Stimulated activated CD4-positive, alpha-beta T cell treated with anti-CD3 and anti-CD28 coated beads, Interleukin-15, amount 100 ng/mL, for 48 hours (primary cell): ENCODE results near the gene PDLIM5.
"Not testable (repeated sequence)": the region's sequence is repeated elsewhere in the genome, so short reads cannot be mapped to it uniquely, and the experiment has no call there.

ENCODE experiments used
- DNase-seq, 2 donors: peaks; one replicate each; pipeline ENCODE4 v3.0.0-alpha.2; 2020; ENCODE audit warnings: low read depth in 2 of 2

Gene PDLIM5

GRCh38 chr4:94462572-94462971 lies 10.8 kb downstream of the PDLIM5 start:
- DNase-seq, result no peak

- DNase-seq, result no peak
These were observed 12.0 kb downstream of the PDLIM5 start for GRCh38 chr4:94463771-94464170.

- DNase-seq, result no peak
These were observed 14.6 kb downstream of the PDLIM5 start for GRCh38 chr4:94466371-94466770.

DNA sequence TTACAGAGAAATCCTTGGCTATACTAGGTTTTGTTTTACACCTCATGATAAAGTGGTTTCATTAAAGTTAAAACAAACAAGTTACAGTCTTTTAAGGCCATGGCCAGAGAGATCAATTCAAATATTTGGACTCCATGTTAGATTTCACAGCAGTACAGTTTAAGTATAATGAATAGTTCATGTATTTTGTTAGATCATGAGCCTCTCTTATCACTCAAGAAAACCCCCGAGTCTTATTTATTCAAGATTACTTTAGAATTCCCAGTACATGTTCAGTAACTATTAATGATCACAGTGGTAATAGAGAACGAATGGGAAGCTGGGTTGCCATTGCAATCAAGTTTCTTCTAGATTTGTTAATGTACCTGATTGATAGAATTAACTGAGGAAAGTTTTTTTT lies 15.2 kb downstream of the PDLIM5 start:
- DNase-seq, result no peak

DNA sequence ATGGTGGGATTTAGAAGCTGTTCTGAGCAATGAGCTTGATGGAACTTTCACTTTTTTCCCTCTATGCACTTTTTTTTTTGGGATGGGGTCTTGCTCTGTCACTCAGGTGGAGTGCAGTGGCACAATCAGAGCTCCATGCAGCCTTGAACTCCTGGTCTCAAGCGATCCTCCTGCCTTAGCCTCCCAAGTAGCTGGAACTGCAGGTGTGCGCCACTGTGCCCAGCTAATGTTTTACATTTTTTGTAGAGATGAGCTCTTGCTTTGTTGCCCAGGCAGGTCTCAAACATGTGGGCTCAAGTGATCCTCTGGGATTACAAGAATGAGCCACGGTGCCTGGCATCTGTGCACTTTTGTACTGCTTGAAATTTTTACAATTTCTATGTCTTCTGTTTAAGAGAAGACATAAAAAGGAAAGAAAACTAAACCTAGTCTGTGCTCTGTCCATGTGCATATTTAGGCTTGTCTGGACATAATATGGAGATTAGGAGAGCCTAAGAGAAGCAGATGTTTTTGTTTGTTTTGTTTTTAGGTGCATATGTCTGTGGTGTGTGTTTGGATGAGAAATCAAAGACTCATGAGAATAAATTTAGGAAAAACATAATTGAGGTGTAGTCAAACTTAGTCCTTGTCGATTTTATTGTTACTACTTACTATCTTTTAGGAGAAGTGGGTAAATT lies 16.5 kb downstream of the PDLIM5 start:
- no peak for DNase-seq

GRCh38 chr4:94469221-94469784 lies 17.6 kb downstream of the PDLIM5 start:
- no peak for DNase-seq

DNA sequence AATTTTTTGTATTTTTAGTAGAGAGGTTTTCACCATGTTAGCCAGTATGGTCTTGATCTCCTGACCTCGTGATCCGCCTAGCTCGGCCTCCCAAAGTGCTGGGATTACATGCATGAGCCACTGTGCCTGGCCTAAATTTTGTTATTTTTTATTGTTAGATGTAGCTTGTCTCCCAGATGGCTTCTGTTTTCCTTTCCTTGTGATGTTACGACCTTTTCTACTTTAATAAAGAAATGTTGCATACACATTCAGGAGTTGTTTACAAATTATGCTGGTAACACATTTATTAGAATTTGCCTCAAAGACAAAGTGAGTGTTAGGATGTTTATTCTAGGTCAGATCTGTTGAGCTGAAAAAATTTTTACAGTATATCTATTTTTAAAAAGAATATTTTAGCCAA lies 18.4 kb downstream of the PDLIM5 start:
- DNase-seq, result no peak

GRCh38 chr4:94470782-94471181 lies 19.0 kb downstream of the PDLIM5 start:
- not testable (repeated sequence) for DNase-seq

- no peak for DNase-seq
These were observed 20.5 kb downstream of the PDLIM5 start for GRCh38 chr4:94472056-94472826.

DNA sequence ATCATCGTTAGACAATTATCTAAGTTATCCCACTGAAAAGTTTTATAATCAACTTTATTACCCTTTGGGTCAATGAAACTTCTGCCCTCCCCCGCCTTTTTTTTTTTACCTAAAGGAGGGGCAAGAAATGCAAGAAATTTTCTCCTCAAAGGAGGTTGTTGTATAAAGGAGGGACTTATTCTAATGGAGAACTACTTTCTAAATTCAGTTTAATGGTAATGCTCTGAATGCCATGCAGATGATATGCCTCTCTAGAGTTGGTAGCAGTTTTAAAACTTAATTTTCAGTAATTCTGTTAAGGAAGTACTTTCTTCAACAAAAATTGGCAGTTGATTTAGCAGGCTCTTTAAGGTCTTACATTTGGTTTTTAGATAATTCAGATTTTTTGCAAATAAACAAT lies 23.3 kb downstream of the PDLIM5 start:
- no peak for DNase-seq

GRCh38 chr4:94475794-94476193 lies 24.1 kb downstream of the PDLIM5 start:
- no peak for DNase-seq

DNA sequence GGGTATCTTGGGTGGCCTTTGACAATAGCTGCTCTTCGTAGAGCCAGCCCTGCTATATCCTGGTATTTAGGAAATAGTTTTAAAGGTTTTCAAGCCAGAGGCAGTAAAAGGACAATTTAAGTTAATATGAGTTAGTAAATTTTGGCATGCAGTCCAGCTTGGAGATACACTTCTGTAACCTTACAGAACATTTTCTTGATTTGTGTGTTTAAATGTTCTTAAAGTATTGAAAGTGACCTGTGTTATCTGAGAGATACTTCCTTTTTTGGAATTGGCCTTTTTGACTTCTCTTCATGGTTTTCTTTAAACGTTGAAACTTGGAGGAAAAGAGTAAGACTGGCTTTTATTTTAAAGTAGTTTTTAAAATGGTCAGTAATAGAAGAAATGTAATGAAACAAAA lies 25.5 kb downstream of the PDLIM5 start:
- DNase-seq, result no peak

- DNase-seq, result not testable (repeated sequence)
These were observed 27.1 kb downstream of the PDLIM5 start for GRCh38 chr4:94478805-94479204.

DNA sequence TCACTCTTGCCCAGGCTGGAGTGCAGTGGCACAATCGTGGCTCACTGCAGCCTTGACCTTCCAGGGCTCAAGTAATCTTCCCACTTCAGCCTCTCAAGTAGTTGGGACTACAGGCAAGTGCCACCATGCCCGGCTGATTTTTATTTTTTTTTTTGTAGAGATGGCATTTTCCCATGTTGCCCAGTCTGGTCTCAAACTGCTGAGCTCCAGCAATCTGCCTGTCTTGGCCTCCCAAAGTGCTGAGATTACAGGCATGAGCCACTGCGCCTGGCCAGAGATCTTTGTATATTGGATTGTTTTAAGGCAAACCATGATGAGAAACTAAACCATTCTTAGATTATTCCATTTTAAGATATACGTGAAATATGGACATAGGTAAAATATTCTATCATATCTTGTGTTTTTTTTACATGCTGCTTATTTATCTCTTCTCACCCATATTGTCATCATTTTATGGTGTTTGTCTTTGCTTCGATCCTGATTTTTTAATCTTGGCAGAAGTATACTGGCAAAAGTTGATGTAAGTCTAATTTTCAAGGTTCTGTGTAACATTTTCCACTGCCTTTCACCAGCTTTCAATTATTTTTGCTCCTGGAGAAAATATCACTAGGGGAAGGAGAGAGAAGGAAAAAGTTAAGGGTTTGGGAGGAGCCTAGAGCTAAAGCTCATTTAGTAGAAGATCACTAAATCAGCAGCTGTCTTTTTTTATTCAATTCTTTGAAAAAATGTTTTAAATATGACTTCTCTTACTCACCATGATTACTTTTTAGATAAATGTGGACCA lies 27.8 kb downstream of the PDLIM5 start:
- no peak for DNase-seq

- no peak for DNase-seq
These were observed 28.7 kb downstream of the PDLIM5 start for GRCh38 chr4:94480362-94480951.

DNA sequence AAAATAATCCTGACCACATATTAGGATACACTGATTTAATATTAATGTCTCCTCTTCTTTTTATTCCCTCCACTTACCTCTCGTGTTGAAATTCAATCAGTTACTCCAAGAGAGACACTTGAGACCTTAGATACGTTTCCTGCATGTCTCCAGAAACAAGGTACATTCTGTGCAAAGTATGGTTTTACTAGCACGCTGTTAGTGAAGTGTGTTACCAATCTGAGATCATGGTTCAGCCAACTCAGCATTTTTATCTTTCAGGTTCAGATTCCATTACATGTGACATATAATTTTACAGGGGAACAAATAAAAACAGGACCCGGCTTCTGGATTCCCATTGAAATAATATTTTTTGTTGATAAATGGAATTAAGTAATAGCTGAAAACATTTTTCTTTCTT lies 32.2 kb downstream of the PDLIM5 start:
- DNase-seq, result no peak

GRCh38 chr4:94484818-94485217 lies 33.1 kb downstream of the PDLIM5 start:
- DNase-seq, result no peak

DNA sequence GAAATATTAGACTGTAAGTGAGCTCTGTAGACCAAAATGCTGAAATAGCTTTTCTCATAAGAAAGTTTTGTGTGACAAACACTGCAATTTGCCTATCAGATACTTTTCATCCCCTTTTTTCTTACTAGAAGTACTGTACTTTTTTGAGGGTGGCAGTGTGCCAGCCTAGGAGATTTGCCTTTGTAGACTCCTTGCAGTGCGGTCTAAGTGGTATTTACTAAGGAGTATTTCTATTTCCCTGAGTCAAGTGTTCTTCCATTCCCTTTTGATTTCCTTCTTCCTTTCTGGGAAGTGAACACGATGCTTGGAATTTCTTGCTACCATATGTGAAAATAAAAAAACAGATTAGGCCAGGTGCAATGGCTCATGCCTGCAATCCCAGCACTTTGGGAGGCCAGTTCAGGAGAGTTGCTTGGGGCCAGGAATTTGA lies 34.6 kb downstream of the PDLIM5 start:
- DNase-seq, result no peak

GRCh38 chr4:94488670-94489069 lies 36.9 kb downstream of the PDLIM5 start:
- no peak for DNase-seq

DNA sequence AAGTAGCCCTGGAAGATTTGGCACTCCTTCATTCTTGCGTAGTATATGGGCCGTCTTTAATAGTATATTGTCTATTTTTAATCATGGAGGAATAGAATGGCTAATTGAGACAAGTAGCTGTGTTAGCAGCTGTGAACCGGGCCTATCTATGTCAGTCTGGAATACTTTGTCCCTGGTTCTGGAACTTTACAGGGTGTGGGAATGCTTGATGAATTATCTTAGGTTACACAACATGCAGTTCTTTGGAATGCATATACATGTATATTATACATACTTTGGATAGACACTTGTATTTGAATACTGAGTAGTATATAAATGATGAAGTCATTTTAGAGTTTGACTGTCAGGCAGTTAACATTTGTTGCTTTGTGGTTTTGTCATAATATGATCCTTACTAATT lies 37.4 kb downstream of the PDLIM5 start:
- DNase-seq, result no peak

- no peak for DNase-seq
These were observed 38.7 kb downstream of the PDLIM5 start for GRCh38 chr4:94490437-94490836.

GRCh38 chr4:94491322-94491721 lies 39.6 kb downstream of the PDLIM5 start:
- DNase-seq, result no peak
